Panc1 (cell line): Measurements from ENCODE around the gene TANGO2.

Source experiments
- POLR2AphosphoS5 ChIP-seq: IDR thresholded peaks from 2 replicates; pipeline ENCODE4 v1.6.1; 2012; ENCODE audit warnings: mild to moderate bottlenecking, low read depth, low read length, moderate library complexity
- REST ChIP-seq, 2 experiments: IDR thresholded peaks; 2 replicates each; pipeline ENCODE4 v1.6.1; 2011 to 2012; ENCODE audit warnings: low read depth in 2 of 2, control low read depth in 1 of 2, low read length in 1 of 2, mild to moderate bottlenecking in 1 of 2, moderate library complexity in 1 of 2; ENCODE audit not compliant: insufficient read depth in 1 of 2
- SIN3A ChIP-seq: IDR thresholded peaks from 2 replicates; pipeline ENCODE4 v1.6.1; 2012; ENCODE audit warnings: low read depth, mild to moderate bottlenecking, low read length, moderate library complexity, borderline replicate concordance; ENCODE audit not compliant: insufficient read depth
- TF ChIP-seq, protein P1 (sequence below): fragments of 450-650 bp; IDR thresholded peaks from 2 replicates; pipeline ENCODE4 v1.5.1; 2017; ENCODE audit warnings: mild to moderate bottlenecking

DNA sequence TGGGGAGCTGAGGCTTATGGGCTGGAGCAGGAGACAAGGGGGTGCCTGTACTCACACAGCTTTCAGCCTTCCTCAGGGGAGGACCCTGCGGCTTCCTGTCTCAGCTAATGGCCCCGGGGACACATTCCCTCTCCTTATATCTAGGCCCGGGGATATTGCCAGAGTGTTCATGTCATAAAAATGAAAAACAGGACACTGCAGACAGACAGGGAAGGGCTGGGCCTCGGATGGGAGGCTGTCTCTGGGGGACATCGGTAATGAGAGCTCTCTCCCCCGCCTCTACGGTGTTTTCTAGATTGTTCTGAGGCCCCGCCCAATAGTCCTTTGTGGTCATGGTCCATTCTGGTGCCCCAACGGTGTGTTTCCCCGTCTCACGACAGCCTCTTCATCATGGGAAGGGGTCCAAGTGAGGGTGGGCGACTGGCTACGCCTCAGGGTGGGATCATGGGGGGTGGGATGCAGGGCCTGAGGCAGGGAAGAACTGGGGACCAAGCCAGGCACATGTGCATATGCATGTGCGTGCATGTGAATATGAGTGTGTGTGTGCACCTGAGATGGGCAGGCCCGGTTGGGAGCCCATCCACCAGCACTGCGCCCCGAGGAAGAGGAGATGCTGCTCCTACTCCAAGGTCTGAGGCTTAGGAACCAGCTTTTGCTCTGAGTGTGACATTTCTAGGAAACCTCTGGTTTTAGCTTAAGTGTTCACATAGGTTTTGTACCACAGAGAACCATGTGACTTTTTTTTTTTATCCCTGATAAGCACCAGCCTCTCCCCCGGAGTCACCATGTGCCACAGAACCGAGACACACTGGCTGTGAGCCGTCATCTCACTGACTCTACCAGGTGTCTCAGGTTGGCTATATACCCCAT, 9.6 kb upstream of the TANGO2 start:
- TF ChIP-seq, protein P1, sequence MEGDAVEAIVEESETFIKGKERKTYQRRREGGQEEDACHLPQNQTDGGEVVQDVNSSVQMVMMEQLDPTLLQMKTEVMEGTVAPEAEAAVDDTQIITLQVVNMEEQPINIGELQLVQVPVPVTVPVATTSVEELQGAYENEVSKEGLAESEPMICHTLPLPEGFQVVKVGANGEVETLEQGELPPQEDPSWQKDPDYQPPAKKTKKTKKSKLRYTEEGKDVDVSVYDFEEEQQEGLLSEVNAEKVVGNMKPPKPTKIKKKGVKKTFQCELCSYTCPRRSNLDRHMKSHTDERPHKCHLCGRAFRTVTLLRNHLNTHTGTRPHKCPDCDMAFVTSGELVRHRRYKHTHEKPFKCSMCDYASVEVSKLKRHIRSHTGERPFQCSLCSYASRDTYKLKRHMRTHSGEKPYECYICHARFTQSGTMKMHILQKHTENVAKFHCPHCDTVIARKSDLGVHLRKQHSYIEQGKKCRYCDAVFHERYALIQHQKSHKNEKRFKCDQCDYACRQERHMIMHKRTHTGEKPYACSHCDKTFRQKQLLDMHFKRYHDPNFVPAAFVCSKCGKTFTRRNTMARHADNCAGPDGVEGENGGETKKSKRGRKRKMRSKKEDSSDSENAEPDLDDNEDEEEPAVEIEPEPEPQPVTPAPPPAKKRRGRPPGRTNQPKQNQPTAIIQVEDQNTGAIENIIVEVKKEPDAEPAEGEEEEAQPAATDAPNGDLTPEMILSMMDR, result no peak
- TF ChIP-seq REST (IDR thresholded peaks at IDR 0.05; ENCODE audit: insufficient read depth in 1 of 2, low read depth in 2 of 2, low read length in 1 of 2) (no peak), SIN3A (no peak), POLR2AphosphoS5 (no peak)
